Stimulated activated CD4-positive, alpha-beta T cell treated with anti-CD3 and anti-CD28 coated beads, Interleukin-4, amount 100 ng/mL, for 1 hour (primary cell): Measurements from ENCODE around the gene HMX1.

ENCODE experiments used
- DNase-seq: peaks from one replicate; pipeline ENCODE4 v3.0.0-alpha.2; 2020

Gene HMX1

DNA sequence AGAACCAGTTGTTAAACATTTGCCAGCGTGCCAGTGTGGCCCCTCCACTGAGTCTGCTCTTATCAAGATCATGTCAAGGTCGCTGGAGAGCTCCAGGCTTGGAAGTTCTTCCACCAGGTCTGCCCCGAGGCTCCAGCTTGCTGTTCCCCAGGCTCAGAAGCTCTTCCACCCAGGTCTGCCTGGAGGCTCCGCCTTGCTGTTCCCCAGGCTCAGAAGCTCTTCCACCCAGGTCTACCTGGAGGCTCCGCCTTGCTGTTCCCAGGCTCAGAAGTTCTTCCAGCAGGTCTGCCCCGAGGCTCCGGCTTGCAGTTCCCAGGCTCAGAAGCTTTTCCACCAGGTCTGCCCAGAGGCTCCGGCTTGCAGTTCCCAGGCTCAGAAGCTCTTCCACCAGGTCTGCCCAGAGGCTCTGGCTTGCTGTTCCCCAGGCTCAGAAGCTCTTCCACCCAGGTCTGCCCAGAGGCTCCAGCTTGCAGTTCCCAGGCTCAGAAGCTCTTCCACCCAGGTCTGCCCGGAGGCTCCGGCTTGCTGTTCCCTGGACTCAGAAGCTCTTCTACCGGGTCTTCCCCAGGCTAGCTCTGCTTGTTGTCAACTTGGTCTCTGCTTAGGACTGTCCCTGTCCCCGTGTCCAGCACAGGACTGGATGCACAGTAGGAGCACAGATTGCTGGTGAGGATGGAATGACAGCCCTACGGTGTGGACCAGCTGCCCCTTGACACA is 54.4 kb downstream of the HMX1 start:
- no peak for DNase-seq
